H1 (cell line): ENCODE data around the gene CPNE4. TPM values are rescaled to one million over a fixed set of nuclear protein-coding genes. Genes with fewer than 3 reads are reported as not detected.

Source experiments
- CTCF ChIA-PET: fragments of 300-600 bp; sonication (Branson Sonifier 250); formaldehyde crosslinking; loops from one replicate; lab custom pipeline; 2021; ENCODE audit not compliant: partially characterized antibody; lab: Charles Lee
- POLR2A ChIA-PET: fragments of 300-600 bp; sonication (Branson Sonifier 250); formaldehyde crosslinking; loops from one replicate; lab custom pipeline; 2021; ENCODE audit warnings: inconsistent platforms; ENCODE audit not compliant: partially characterized antibody; lab: Charles Lee
- DNase-seq, 2 experiments: peaks; one replicate each; pipeline versions ENCODE4 v3.0.0 to v3.0.0-alpha.2; 2010 to 2022; ENCODE audit warnings: low spot score in 2 of 2, low read depth in 1 of 2, mixed read lengths in 1 of 2
- FAIRE-seq: peaks from 2 replicates; lab custom pipeline; 2011; peaks lifted over from hg19 to GRCh38; lab: Jason Lieb, UNC
- H2AFZ ChIP-seq: 2 replicates; pipeline ENCODE4 v1.8.1; 2012; ENCODE audit warnings: low read length, inconsistent platforms
- H2AK5ac ChIP-seq: 2 replicates; pipeline ENCODE4 v1.6.1; 2013; ENCODE audit warnings: low read depth, low read length
- H2BK120ac ChIP-seq: replicated peaks from 2 replicates; pipeline ENCODE3; 2013; ENCODE audit warnings: low read depth, low read length, inconsistent platforms
- H2BK12ac ChIP-seq: 2 replicates; pipeline ENCODE4 v1.6.1; 2013; ENCODE audit warnings: low read depth, low read length
- H2BK15ac ChIP-seq: 2 replicates; pipeline ENCODE4 v1.6.1; 2013; ENCODE audit warnings: low read length
- H2BK20ac ChIP-seq: 2 replicates; pipeline ENCODE4 v1.6.1; 2013; ENCODE audit warnings: low read length
- H2BK5ac ChIP-seq: 2 replicates; pipeline ENCODE4 v1.6.1; 2013; ENCODE audit warnings: low read depth, low read length
- H3K14ac ChIP-seq: 2 replicates; pipeline ENCODE4 v1.6.1; 2013; ENCODE audit warnings: inconsistent platforms; ENCODE audit not compliant: insufficient read length
- H3K18ac ChIP-seq: 2 replicates; pipeline ENCODE4 v1.6.1; 2013; ENCODE audit warnings: low read length; ENCODE audit errors: extremely low read depth
- H3K23ac ChIP-seq: 2 replicates; pipeline ENCODE4 v1.6.1; 2013; ENCODE audit warnings: inconsistent platforms; ENCODE audit not compliant: insufficient read length
- H3K23me2 ChIP-seq: 2 replicates; pipeline ENCODE4 v1.6.1; 2013; ENCODE audit warnings: low read depth, low read length
- H3K27ac ChIP-seq: 2 replicates; pipeline ENCODE4 v1.6.1; 2011; ENCODE audit warnings: low read depth, low read length, inconsistent platforms
- H3K27me3 ChIP-seq, 4 experiments: replicated peaks in 1 of 4; 1 replicate in 1 of 4; 2 replicates in 3 of 4; pipeline versions ENCODE4 v1.6.1 to v1.8.1; 2011 to 2013; ENCODE audit warnings: low read length in 3 of 4, mild to moderate bottlenecking in 3 of 4, inconsistent platforms in 2 of 4, mixed read lengths in 2 of 4, moderate library complexity in 1 of 4; ENCODE audit not compliant: control insufficient read depth in 3 of 4, insufficient read depth in 3 of 4; ENCODE audit errors: extremely low read depth in 1 of 4
- H3K36me3 ChIP-seq, 4 experiments: 2 replicates each; pipeline versions ENCODE4 v1.6.1 to v1.8.1; 2011 to 2013; ENCODE audit warnings: mild to moderate bottlenecking in 4 of 4, low read length in 3 of 4, moderate library complexity in 2 of 4, control low read depth in 1 of 4, inconsistent platforms in 1 of 4; ENCODE audit not compliant: insufficient read depth in 4 of 4, control insufficient read depth in 2 of 4
- H3K4ac ChIP-seq: replicated peaks from 2 replicates; pipeline ENCODE3; 2013; ENCODE audit warnings: low read length, low read depth, mixed read lengths, inconsistent platforms; ENCODE audit not compliant: insufficient read length
- H3K4me1 ChIP-seq, 4 experiments: replicated peaks in 1 of 4; 1 replicate in 1 of 4; 2 replicates in 3 of 4; pipeline versions ENCODE4 v1.6.1 to v1.8.1; 2011 to 2013; ENCODE audit warnings: low read length in 3 of 4, inconsistent platforms in 2 of 4, mixed read lengths in 1 of 4; ENCODE audit not compliant: insufficient read depth in 4 of 4, control insufficient read depth in 3 of 4
- H3K4me2 ChIP-seq, 2 experiments: 2 replicates each; pipeline versions ENCODE4 v1.6.1 to v1.8.1; 2011 to 2013; ENCODE audit warnings: low read depth in 2 of 2, low read length in 2 of 2, control low read depth in 1 of 2, inconsistent platforms in 1 of 2, mild to moderate bottlenecking in 1 of 2; ENCODE audit not compliant: insufficient read depth in 1 of 2
- H3K4me3 ChIP-seq, 4 experiments: fragments of 200-600, 300-600 bp in 1 of 4; sonication (generic), shearing (Covaris generic), sonication (Bioruptor Twin) in 1 of 4; 2 replicates each; pipeline versions ENCODE4 v1.5.1 to v1.8.1; 2011 to 2016; ENCODE audit warnings: low read length in 4 of 4, low read depth in 3 of 4, control low read depth in 2 of 4, inconsistent platforms in 2 of 4, mild to moderate bottlenecking in 2 of 4, mixed read lengths in 1 of 4, moderate library complexity in 1 of 4; ENCODE audit not compliant: insufficient read depth in 2 of 4; ENCODE audit errors: extremely low read depth in 1 of 4
- H3K56ac ChIP-seq: replicated peaks from 2 replicates; pipeline ENCODE3; 2013; ENCODE audit warnings: low read depth, mild to moderate bottlenecking, mixed read lengths, low read length, inconsistent platforms; ENCODE audit not compliant: insufficient read length
- H3K79me1 ChIP-seq: 2 replicates; pipeline ENCODE4 v1.6.1; 2013; ENCODE audit warnings: low read depth, low read length, control low read depth
- H3K79me2 ChIP-seq, 2 experiments: 2 replicates each; pipeline versions ENCODE4 v1.6.1 to v1.8.1; 2012 to 2013; ENCODE audit warnings: low read length in 2 of 2, mild to moderate bottlenecking in 2 of 2, inconsistent platforms in 1 of 2; ENCODE audit not compliant: insufficient read depth in 2 of 2, control insufficient read depth in 1 of 2
- H3K9ac ChIP-seq, 4 experiments: replicated peaks in 1 of 4; 1 replicate in 1 of 4; 2 replicates in 3 of 4; pipeline versions ENCODE4 v1.6.1 to v1.8.1; 2011 to 2013; ENCODE audit warnings: low read depth in 3 of 4, low read length in 3 of 4, control low read depth in 2 of 4, mild to moderate bottlenecking in 2 of 4, moderate library complexity in 2 of 4, inconsistent platforms in 1 of 4; ENCODE audit errors: extremely low read depth in 1 of 4
- H3K9me3 ChIP-seq, 2 experiments: 2 replicates each; pipeline versions ENCODE4 v1.6.1 to v1.8.1; 2012 to 2013; ENCODE audit warnings: mild to moderate bottlenecking in 2 of 2, moderate library complexity in 2 of 2, control low read depth in 1 of 2, inconsistent platforms in 1 of 2, low read depth in 1 of 2, low read length in 1 of 2, mixed read lengths in 1 of 2; ENCODE audit not compliant: insufficient read depth in 2 of 2
- H4K20me1 ChIP-seq, 2 experiments: replicated peaks in 1 of 2; 2 replicates each; pipeline versions ENCODE3 to v1.8.1; 2011 to 2013; ENCODE audit warnings: inconsistent platforms in 2 of 2, low read length in 2 of 2, mild to moderate bottlenecking in 1 of 2; ENCODE audit not compliant: insufficient read depth in 2 of 2, control insufficient read depth in 1 of 2
- H4K5ac ChIP-seq: 2 replicates; pipeline ENCODE4 v1.6.1; 2013; ENCODE audit warnings: low read length, low read depth, mixed read lengths, inconsistent platforms; ENCODE audit not compliant: insufficient read length
- H4K8ac ChIP-seq: 2 replicates; pipeline ENCODE4 v1.8.0; 2013; ENCODE audit warnings: mild to moderate bottlenecking, moderate library complexity, low read length, inconsistent platforms; ENCODE audit not compliant: insufficient read depth; ENCODE audit errors: extremely low read depth
- H4K91ac ChIP-seq: replicated peaks from 2 replicates; pipeline ENCODE3; 2013; ENCODE audit warnings: low read length, mixed read lengths, inconsistent platforms; ENCODE audit not compliant: insufficient read length
- BCL11A ChIP-seq, 2 experiments: IDR thresholded peaks; one replicate each; pipeline ENCODE4 v1.6.1; 2011; ENCODE audit warnings: low read depth in 2 of 2, low read length in 2 of 2, mild to moderate bottlenecking in 2 of 2
- CBX8 ChIP-seq: fragments of 300-800, 300-1000 bp; sonication (generic); IDR thresholded peaks from 2 replicates; pipeline ENCODE4 v1.7.1; 2016; ENCODE audit warnings: low read depth, low read length, borderline replicate concordance
- CREB1 ChIP-seq: IDR thresholded peaks from 2 replicates; pipeline ENCODE4 v1.6.1; 2012; ENCODE audit warnings: inconsistent platforms
- EGR1 ChIP-seq: IDR thresholded peaks from 2 replicates; pipeline ENCODE4 v1.6.1; 2011; ENCODE audit warnings: low read depth, low read length, borderline replicate concordance
- NRF1 ChIP-seq: IDR thresholded peaks from 2 replicates; pipeline ENCODE4 v1.6.1; 2011; ENCODE audit warnings: mild to moderate bottlenecking, low read depth, low read length, improper control_type of control experiment
- PHF8 ChIP-seq: fragments of 200-600 bp; sonication (generic); conservative IDR thresholded peaks from 2 replicates; pipeline ENCODE4 v1.7.1; 2012; ENCODE audit warnings: low read depth, mild to moderate bottlenecking, inconsistent platforms, low read length, moderate library complexity
- POU5F1 ChIP-seq: IDR thresholded peaks from 2 replicates; pipeline ENCODE4 v1.6.1; 2011; ENCODE audit warnings: low read depth, mild to moderate bottlenecking, low read length, moderate library complexity
- RXRA ChIP-seq: IDR thresholded peaks from 2 replicates; pipeline ENCODE4 v1.6.1; 2011; ENCODE audit warnings: low read depth, mild to moderate bottlenecking, low read length, moderate library complexity; ENCODE audit not compliant: insufficient read depth
- SIRT6 ChIP-seq: IDR thresholded peaks from one replicate; pipeline ENCODE4 v1.7.1; 2012; ENCODE audit warnings: low read length, inconsistent platforms
- SIX5 ChIP-seq: IDR thresholded peaks from 2 replicates; pipeline ENCODE4 v1.6.1; 2011; ENCODE audit warnings: mild to moderate bottlenecking, low read depth, low read length
- WGBS, 2 experiments: shearing (Covaris generic) in 1 of 2; methylation state at CpG; one replicate each; pipeline versions ENCODE4 v1.1.6 to v1.1.7; 2013 to 2015; ENCODE audit warnings: low lambda C conversion rate in 2 of 2, mixed read lengths in 2 of 2, inconsistent platforms in 1 of 2, low coverage in 1 of 2, missing lambda C conversion rate in 1 of 2; ENCODE audit not compliant: insufficient replicate concordance in 2 of 2, insufficient coverage in 1 of 2, insufficient read length in 1 of 2; ENCODE audit errors: extremely low coverage in 1 of 2, missing lambda C conversion rate in 1 of 2; 5-methylcytosine and 5-hydroxymethylcytosine counted together
- polyA plus RNA-seq, 7 experiments: library from polyadenylated mRNA; depleted of rRNA in 3 of 7; stranded (reverse) in 5 of 7; unstranded in 2 of 7; fragments of >200 nt in 5 of 7; fragments of 200-250 nt in 2 of 7; gene quantifications; 1 replicate in 5 of 7; 2 replicates in 1 of 7; 4 replicates in 1 of 7; pipeline versions ENCODE4 v1.2.1 to v1.2.3, GENCODE V29; 2011 to 2013; ENCODE audit warnings: missing spikeins in 2 of 7, mixed read lengths in 2 of 7
- total RNA-seq: library from RNA; stranded (reverse); fragmentation: NEBNext Ultra II Directional; extraction: Animal tissue kit (Norgen Biotek cat#: 25700); gene quantifications from 2 replicates; pipeline ENCODE4 v1.2.1, GENCODE V29; 2021
- TF ChIP-seq, protein P1 (sequence below), 3 experiments: IDR thresholded peaks; 1 replicate in 2 of 3; 2 replicates in 1 of 3; pipeline versions ENCODE4 v1.5.1 to v1.6.1; 2011; ENCODE audit warnings: low read length in 3 of 3, mild to moderate bottlenecking in 3 of 3, inconsistent platforms in 2 of 3, low read depth in 1 of 3, moderate library complexity in 1 of 3; ENCODE audit not compliant: insufficient read depth in 1 of 3; ENCODE audit errors: control extremely low read depth in 1 of 3
- TF ChIP-seq, protein P2 (sequence below): IDR thresholded peaks from 2 replicates; pipeline ENCODE4 v1.6.1; 2012; ENCODE audit warnings: inconsistent platforms

The CPNE4 gene
- total and polyA plus RNA-seq, 2 of the 8 experiments (the other 6 are each of a cell fraction or from before 2014, with no cell fraction given) = 0.82 to 3.8 TPM

DNA sequence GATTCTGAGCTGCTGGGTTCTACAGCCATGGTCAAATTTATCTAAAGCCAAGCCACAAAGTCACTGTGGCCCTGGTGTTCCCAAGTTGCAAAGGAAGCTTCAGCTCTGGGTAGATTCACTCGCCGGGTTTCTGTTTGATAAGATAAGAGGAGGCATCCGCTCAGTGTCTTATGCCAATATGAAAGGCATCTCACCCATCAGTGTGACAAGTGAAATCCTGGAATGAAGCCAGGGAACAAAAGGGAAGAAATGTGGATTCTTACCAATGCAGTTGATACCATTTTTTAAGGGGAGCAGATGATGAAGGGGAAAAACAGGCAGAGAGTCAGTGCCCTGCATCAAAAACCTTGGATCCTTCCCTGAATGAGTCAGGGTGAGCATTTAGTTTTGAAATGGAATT lies 2.8 kb upstream of the CPNE4 start:
- no peak overlapping the region for H2BK20ac ChIP-seq
- no peaks in the 10 kb centered on the region for H4K20me1 ChIP-seq
- H2BK5ac ChIP-seq = no peak overlapping the region
- H2AFZ ChIP-seq = no peak overlapping the region
- no peak overlapping the region for H4K8ac ChIP-seq
- H2BK15ac ChIP-seq = no peak overlapping the region
- H2BK120ac ChIP-seq = no peak overlapping the region
- 81% methylated on average over 3 of the region's 3 CpGs; no CpG with 5 or more reads in 1 of the 2 experiments for WGBS, 2 experiments
- ChIA-PET CTCF (interaction anchor here (0.6 to 5.7 kb wide), 41 partner anchors 8 to 477 kb away, joined by 3 to 110 read pairs (median 6); no protein-coding TSS in a partner anchor), POLR2A (no interaction called here)
- no peaks in the 10 kb centered on the region; the same call in 1 of the 2 replicates for H3K79me1 ChIP-seq
- FAIRE-seq (no peak), DNase-seq (no peak)
- no peak overlapping the region for H3K18ac ChIP-seq
- no peaks in the 10 kb centered on the region for H3K36me3 ChIP-seq
- no peak overlapping the region for H2AK5ac ChIP-seq
- H3K56ac ChIP-seq = no peak overlapping the region
- no peak overlapping the region for H3K14ac ChIP-seq
- H3K79me2 ChIP-seq = no peaks in the 10 kb centered on the region
- no peak overlapping the region for H3K27ac ChIP-seq
- no peak overlapping the region for H3K4me2 ChIP-seq
- no peak overlapping the region for H3K9ac ChIP-seq
- H3K23ac ChIP-seq = no peak overlapping the region
- H3K4me3 ChIP-seq = no peak overlapping the region
- H4K91ac ChIP-seq = no peak overlapping the region
- no peak overlapping the region for H3K4ac ChIP-seq
- H3K9me3 ChIP-seq = no peaks in the 10 kb centered on the region
- no peak overlapping the region for H4K5ac ChIP-seq
- peaks cover 16% of the 10 kb centered on the region for H3K23me2 ChIP-seq
- H3K27me3 ChIP-seq = peaks cover 0 to 20% (median 8%) of the 10 kb centered on the region in 4 experiments; a peak in 6 of 7 replicates
- no peaks in the 10 kb centered on the region; a peak in 2 of 7 replicates for H3K4me1 ChIP-seq
- no peak overlapping the region for H2BK12ac ChIP-seq
- TF ChIP-seq NRF1 (no peak), SIX5 (no peak), BCL11A (IDR thresholded peaks at IDR 0.05; ENCODE audit: low read depth in 2 of 2, low read length in 2 of 2) (no peak), PHF8 (no peak), POU5F1 (no peak), EGR1 (no peak), RXRA (no peak), CREB1 (no peak), CBX8 (no peak), SIRT6 (no peak)
- TF ChIP-seq, protein P1, sequence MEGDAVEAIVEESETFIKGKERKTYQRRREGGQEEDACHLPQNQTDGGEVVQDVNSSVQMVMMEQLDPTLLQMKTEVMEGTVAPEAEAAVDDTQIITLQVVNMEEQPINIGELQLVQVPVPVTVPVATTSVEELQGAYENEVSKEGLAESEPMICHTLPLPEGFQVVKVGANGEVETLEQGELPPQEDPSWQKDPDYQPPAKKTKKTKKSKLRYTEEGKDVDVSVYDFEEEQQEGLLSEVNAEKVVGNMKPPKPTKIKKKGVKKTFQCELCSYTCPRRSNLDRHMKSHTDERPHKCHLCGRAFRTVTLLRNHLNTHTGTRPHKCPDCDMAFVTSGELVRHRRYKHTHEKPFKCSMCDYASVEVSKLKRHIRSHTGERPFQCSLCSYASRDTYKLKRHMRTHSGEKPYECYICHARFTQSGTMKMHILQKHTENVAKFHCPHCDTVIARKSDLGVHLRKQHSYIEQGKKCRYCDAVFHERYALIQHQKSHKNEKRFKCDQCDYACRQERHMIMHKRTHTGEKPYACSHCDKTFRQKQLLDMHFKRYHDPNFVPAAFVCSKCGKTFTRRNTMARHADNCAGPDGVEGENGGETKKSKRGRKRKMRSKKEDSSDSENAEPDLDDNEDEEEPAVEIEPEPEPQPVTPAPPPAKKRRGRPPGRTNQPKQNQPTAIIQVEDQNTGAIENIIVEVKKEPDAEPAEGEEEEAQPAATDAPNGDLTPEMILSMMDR (IDR thresholded peaks at IDR 0.05; ENCODE audit: control extremely low read depth in 1 of 3, insufficient read depth in 1 of 3, low read depth in 1 of 3, low read length in 3 of 3) = no peak
- TF ChIP-seq, protein P2, sequence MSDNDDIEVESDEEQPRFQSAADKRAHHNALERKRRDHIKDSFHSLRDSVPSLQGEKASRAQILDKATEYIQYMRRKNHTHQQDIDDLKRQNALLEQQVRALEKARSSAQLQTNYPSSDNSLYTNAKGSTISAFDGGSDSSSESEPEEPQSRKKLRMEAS = no peak
